Panc1 (cell line): Measurements from ENCODE around the gene FKRP. TPM values are rescaled to one million over a fixed set of nuclear protein-coding genes. Genes with fewer than 3 reads are reported as not detected.

ENCODE experiments used
- ATAC-seq: fragments of 200-7000 bp; cut with Tn5 transposase; 2 replicates; pipeline ENCODE4 v1.9.1; 2020; ENCODE audit warnings: mild to moderate bottlenecking, moderate library complexity
- BruUV-seq: library from RNA; stranded (reverse); fragments of 400-500 nt; replicated peaks from 2 replicates; lab custom pipeline; 2021; lab: Mats Ljungman, UMichigan
- CTCF ChIA-PET: fragments of 300-600 bp; sonication (Branson Sonifier 250); formaldehyde crosslinking; loops from one replicate; lab custom pipeline; 2022; ENCODE audit warnings: antibody characterized with exemption; lab: Charles Lee
- POLR2A ChIA-PET: fragments of 300-600 bp; sonication (Branson Sonifier 250); formaldehyde crosslinking; loops from one replicate; lab custom pipeline; 2022; ENCODE audit warnings: antibody characterized with exemption; lab: Charles Lee
- DNase-seq: peaks from one replicate; pipeline ENCODE4 v3.0.0-alpha.2; 2010; ENCODE audit warnings: low read depth, low spot score
- H3K27ac ChIP-seq: 2 replicates; pipeline ENCODE4 v1.5.1; 2011; ENCODE audit warnings: mild to moderate bottlenecking, low read length, inconsistent platforms
- H3K27me3 ChIP-seq: fragments of 200-500 bp; sonication (Bioruptor generic); 2 replicates; pipeline ENCODE4 v1.6.0; 2014; ENCODE audit warnings: low read length, inconsistent platforms; ENCODE audit not compliant: control insufficient read depth, insufficient read depth
- H3K36me3 ChIP-seq: fragments of 200-500 bp; sonication (Bioruptor generic); 2 replicates; pipeline ENCODE4 v1.5.1; 2014; ENCODE audit warnings: inconsistent platforms, mild to moderate bottlenecking, low read length, moderate library complexity; ENCODE audit not compliant: control insufficient read depth, insufficient read depth
- H3K4me1 ChIP-seq: 2 replicates; pipeline ENCODE4 v1.5.1; 2011; ENCODE audit warnings: inconsistent platforms, mild to moderate bottlenecking, low read length, moderate library complexity; ENCODE audit not compliant: control insufficient read depth, insufficient read depth
- H3K4me3 ChIP-seq, 2 experiments: 2 replicates each; pipeline ENCODE4 v1.5.1; 2011 to 2012; ENCODE audit warnings: low read depth in 2 of 2, low read length in 2 of 2, mild to moderate bottlenecking in 2 of 2, inconsistent platforms in 1 of 2, moderate library complexity in 1 of 2
- H3K9me3 ChIP-seq: fragments of 200-500 bp; sonication (Bioruptor generic); 2 replicates; pipeline ENCODE4 v1.5.1; 2014; ENCODE audit warnings: low read depth, mild to moderate bottlenecking, inconsistent platforms, low read length, moderate library complexity; ENCODE audit not compliant: control insufficient read depth, insufficient read depth
- CTCF ChIP-seq: fragments of 450-650 bp; IDR thresholded peaks from 2 replicates; pipeline ENCODE4 v1.5.1; 2017; ENCODE audit warnings: mild to moderate bottlenecking
- POLR2AphosphoS5 ChIP-seq: IDR thresholded peaks from 2 replicates; pipeline ENCODE4 v1.6.1; 2012; ENCODE audit warnings: mild to moderate bottlenecking, low read depth, low read length, moderate library complexity
- REST ChIP-seq, 2 experiments: IDR thresholded peaks; 2 replicates each; pipeline ENCODE4 v1.6.1; 2011 to 2012; ENCODE audit warnings: low read depth in 2 of 2, control low read depth in 1 of 2, low read length in 1 of 2, mild to moderate bottlenecking in 1 of 2, moderate library complexity in 1 of 2; ENCODE audit not compliant: insufficient read depth in 1 of 2
- SIN3A ChIP-seq: IDR thresholded peaks from 2 replicates; pipeline ENCODE4 v1.6.1; 2012; ENCODE audit warnings: low read depth, mild to moderate bottlenecking, low read length, moderate library complexity, borderline replicate concordance; ENCODE audit not compliant: insufficient read depth
- TCF7L2 ChIP-seq: IDR thresholded peaks from 2 replicates; pipeline ENCODE4 v1.6.1; 2011; ENCODE audit warnings: mild to moderate bottlenecking, low read depth, low read length, inconsistent platforms
- in situ Hi-C: cut with HindIII; loops from 2 replicates; pipeline ENCODE4 v1.10.0; 2016; ENCODE audit warnings: low sequenced_read_pairs, low pct_unique_long_range_greater_than_20kb
- intact Hi-C: fragments of 100-400 bp; cut with micrococcal nuclease; formaldehyde crosslinking; loops from one replicate; pipeline ENCODE4 v1.10.0; 2022; ENCODE audit not compliant: unreplicated experiment
- total RNA-seq: library from RNA; stranded (reverse); gene quantifications from one replicate; pipeline ENCODE4 v1.2.1, GENCODE V29; 2021; ENCODE audit not compliant: unreplicated experiment

FKRP gene
- total RNA-seq, 1 experiment from 2014 or later = 21.6 TPM

GRCh38 chr19:46732172-46732938, 13.5 kb upstream of the FKRP start:
- peaks cover 3% of the 10 kb centered on the region for H3K36me3 ChIP-seq
- DNase-seq (no peak), ATAC-seq (no peak)
- no peaks in the 10 kb centered on the region for H3K4me1 ChIP-seq
- no peak overlapping the region for H3K4me3 ChIP-seq
- ChIA-PET POLR2A (no interaction called here), CTCF (no interaction called here)
- no peaks in the 10 kb centered on the region for H3K27me3 ChIP-seq
- intact Hi-C loops = no loop called here
- H3K9me3 ChIP-seq = no peaks in the 10 kb centered on the region
- BruUV-seq = no TSS peak
- no peak overlapping the region for H3K27ac ChIP-seq
- TF ChIP-seq REST (IDR thresholded peaks at IDR 0.05; ENCODE audit: insufficient read depth in 1 of 2, low read depth in 2 of 2, low read length in 1 of 2) (no peak), TCF7L2 (no peak), CTCF (no peak), POLR2AphosphoS5 (no peak), SIN3A (no peak)
- in situ Hi-C loops = no loop called here

- no peaks in the 10 kb centered on the region for H3K9me3 ChIP-seq
- in situ Hi-C loops (no loop called here), intact Hi-C loops (no loop called here)
- CTCF ChIA-PET = no interaction called here
- no peak overlapping the region for H3K4me3 ChIP-seq
- no peak overlapping the region for H3K27ac ChIP-seq
- H3K27me3 ChIP-seq = no peaks in the 10 kb centered on the region
- ATAC-seq (no peak), DNase-seq (no peak)
- TF ChIP-seq TCF7L2 (no peak), SIN3A (no peak), CTCF (no peak), REST (IDR thresholded peaks at IDR 0.05; ENCODE audit: insufficient read depth in 1 of 2, low read depth in 2 of 2, low read length in 1 of 2) (no peak), POLR2AphosphoS5 (no peak)
- no peaks in the 10 kb centered on the region for H3K4me1 ChIP-seq
- H3K36me3 ChIP-seq = peaks cover 7% of the 10 kb centered on the region
- POLR2A ChIA-PET = no interaction called here
- no TSS peak for BruUV-seq
Observed at GRCh38 chr19:46732966-46733689, 12.7 kb upstream of the FKRP start.
